ENCODE results near the gene GALNT14. TPM values are rescaled to one million over a fixed set of nuclear protein-coding genes. Genes with fewer than 3 reads are reported as not detected.

Gene GALNT14
- total RNA-seq, 1 experiment from 2014 or later: 2.7 TPM

DNA sequence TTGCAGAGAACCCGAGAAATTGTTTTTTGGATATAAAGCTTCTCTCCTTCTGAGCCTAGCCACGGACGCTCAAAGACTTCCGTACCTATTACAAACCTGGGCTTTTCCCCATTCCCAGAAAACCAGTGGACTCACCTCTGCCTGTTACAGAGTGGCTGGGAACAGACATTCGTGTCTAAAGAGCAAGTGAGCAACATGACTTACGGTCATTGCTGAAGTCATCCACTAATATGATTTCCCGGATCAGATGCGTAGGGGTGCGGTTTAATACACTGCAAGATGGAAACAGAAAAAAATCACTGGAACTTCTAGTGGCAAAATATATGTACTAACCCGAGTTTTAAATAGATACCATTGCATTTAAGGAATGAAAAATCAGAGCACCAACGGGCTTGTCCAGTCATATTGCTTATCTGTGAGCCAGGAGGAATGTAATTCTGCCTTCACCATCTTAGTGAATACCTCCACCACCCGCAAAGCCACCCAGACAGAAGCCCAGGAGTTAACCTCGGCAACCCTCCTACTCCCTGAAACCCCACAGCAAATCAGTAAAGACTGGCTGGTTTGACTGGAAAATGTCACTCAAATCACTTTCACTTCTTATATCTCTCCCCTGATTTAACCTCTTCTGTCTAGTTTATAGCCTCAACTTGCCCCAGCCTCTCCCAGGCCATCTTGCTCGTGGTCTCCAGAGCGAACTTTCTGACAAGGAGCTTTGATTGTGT, 179.9 kb downstream of the GALNT14 start:
- H2BK15ac ChIP-seq (ENCODE audit: low read depth, low read length): no peak overlapping the region
- H2BK12ac ChIP-seq (ENCODE audit: insufficient read length, low read depth, low read length): no peak overlapping the region
- no peak overlapping the region for H2BK120ac ChIP-seq (ENCODE audit: low read depth, low read length, poor library complexity, severe bottlenecking)
- no peaks in the 10 kb centered on the region for H3K23me2 ChIP-seq (ENCODE audit: insufficient read length, low read depth, low read length, poor library complexity, severe bottlenecking)
- Mint-ChIP-seq H3K4me3 (no peak overlapping the region), H3K27me3 (ENCODE audit: low read depth) (no peaks in the 10 kb centered on the region; the same call in 1 of the 2 replicates), H3K9me3 (peaks cover 0 to 1% of the 10 kb centered on the region in 2 experiments; a peak in 2 of 5 replicates), H3K4me1 (peaks cover 9 to 15% of the 10 kb centered on the region in 2 experiments), H3K36me3 (ENCODE audit: insufficient read depth in 1 of 3, low read depth in 3 of 3) (no peaks in the 10 kb centered on the region), H3K27ac (no peak overlapping the region)
- no peak overlapping the region for H3K27ac ChIP-seq (ENCODE audit: insufficient read length, low read depth, low read length)
- no peak overlapping the region for H3K14ac ChIP-seq (ENCODE audit: insufficient read depth, low read length)
- no peaks in the 10 kb centered on the region for H3K27me3 ChIP-seq (ENCODE audit: insufficient read depth, low read length)
- no peak overlapping the region for H3K4ac ChIP-seq (ENCODE audit: low read depth, low read length)
- no peak overlapping the region for H3K18ac ChIP-seq (ENCODE audit: insufficient read length, low read depth, low read length)
- TF ChIP-seq, protein P1, sequence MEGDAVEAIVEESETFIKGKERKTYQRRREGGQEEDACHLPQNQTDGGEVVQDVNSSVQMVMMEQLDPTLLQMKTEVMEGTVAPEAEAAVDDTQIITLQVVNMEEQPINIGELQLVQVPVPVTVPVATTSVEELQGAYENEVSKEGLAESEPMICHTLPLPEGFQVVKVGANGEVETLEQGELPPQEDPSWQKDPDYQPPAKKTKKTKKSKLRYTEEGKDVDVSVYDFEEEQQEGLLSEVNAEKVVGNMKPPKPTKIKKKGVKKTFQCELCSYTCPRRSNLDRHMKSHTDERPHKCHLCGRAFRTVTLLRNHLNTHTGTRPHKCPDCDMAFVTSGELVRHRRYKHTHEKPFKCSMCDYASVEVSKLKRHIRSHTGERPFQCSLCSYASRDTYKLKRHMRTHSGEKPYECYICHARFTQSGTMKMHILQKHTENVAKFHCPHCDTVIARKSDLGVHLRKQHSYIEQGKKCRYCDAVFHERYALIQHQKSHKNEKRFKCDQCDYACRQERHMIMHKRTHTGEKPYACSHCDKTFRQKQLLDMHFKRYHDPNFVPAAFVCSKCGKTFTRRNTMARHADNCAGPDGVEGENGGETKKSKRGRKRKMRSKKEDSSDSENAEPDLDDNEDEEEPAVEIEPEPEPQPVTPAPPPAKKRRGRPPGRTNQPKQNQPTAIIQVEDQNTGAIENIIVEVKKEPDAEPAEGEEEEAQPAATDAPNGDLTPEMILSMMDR (conservative IDR thresholded peaks at IDR 0.05): no peak
- no peak overlapping the region for H2AK5ac ChIP-seq (ENCODE audit: insufficient read length, low read length)
- no peak overlapping the region for H4K8ac ChIP-seq (replicated peaks; ENCODE audit: insufficient read length, low read depth, low read length)
- no peak overlapping the region for H2BK5ac ChIP-seq (ENCODE audit: insufficient read length, low read length)
- no peak overlapping the region for H3K23ac ChIP-seq (ENCODE audit: insufficient read length, low read depth, low read length)
- no CpG with 5 or more reads among the region's 15 CpGs for WGBS (ENCODE audit: extremely low coverage, insufficient read length, low lambda C conversion rate)
- no peak overlapping the region for H3K9ac ChIP-seq (ENCODE audit: extremely low read depth, insufficient read length, low read length)
- H3K9me3 ChIP-seq (ENCODE audit: control insufficient read depth, low read depth, low read length): no peaks in the 10 kb centered on the region
- H4K91ac ChIP-seq (ENCODE audit: insufficient read length, low read depth, low read length): no peak overlapping the region
- no peaks in the 10 kb centered on the region for H4K20me1 ChIP-seq (ENCODE audit: control insufficient read depth, insufficient read depth, insufficient read length)
- no peaks in the 10 kb centered on the region; the same call in 1 of the 2 replicates for H3K4me1 ChIP-seq (ENCODE audit: insufficient read depth, low read length)
- no peak for DNase-seq
- H2AFZ ChIP-seq (ENCODE audit: low read length): no peak overlapping the region
- H3K79me1 ChIP-seq (ENCODE audit: insufficient read depth, low read depth, low read length, poor library complexity, severe bottlenecking): no peaks in the 10 kb centered on the region
- H3K56ac ChIP-seq (ENCODE audit: insufficient read length, low read depth, low read length): no peak overlapping the region
- no peak overlapping the region for H3T11ph ChIP-seq (ENCODE audit: low read length)
- no peaks in the 10 kb centered on the region for H3K79me2 ChIP-seq (ENCODE audit: insufficient read depth, low read length)
- no peak overlapping the region for H4K5ac ChIP-seq (ENCODE audit: insufficient read length, low read depth, low read length)
- no peak overlapping the region for H3K4me2 ChIP-seq (ENCODE audit: insufficient read depth, insufficient read length, low read length)
- H2BK20ac ChIP-seq (ENCODE audit: low read depth, low read length, poor library complexity, severe bottlenecking): no peak overlapping the region

Data from H9 (cell line).